ENCODE data around the gene ABHD11. TPM values are rescaled to one million over a fixed set of nuclear protein-coding genes. Genes with fewer than 3 reads are reported as not detected.

The ABHD11 gene
- total and polyA plus RNA-seq, 8 donors, result 12.5 to 36.3 (median 15.7) TPM

GRCh38 chr7:73698410-73698809, 40.2 kb downstream of the ABHD11 start:
- Histone ChIP-seq H3K27me3 (peaks cover 0 to 7% of the 10 kb centered on the region in 2 donors), H3K4me1 (no peaks in the 10 kb centered on the region), H3K27ac (no peak overlapping the region), H3K4me3 (no peak overlapping the region), H3K9me3 (no peaks in the 10 kb centered on the region), H3K36me3 (peaks cover 0 to 93% of the 10 kb centered on the region in 2 donors)
- ATAC-seq (no peak), DNase-seq (no peak)
- intact Hi-C loops (cut with DNase I), result no loop called here
- no peak for TF ChIP-seq CTCF (IDR thresholded peaks at IDR 0.05)

- Histone ChIP-seq H3K27ac (no peak overlapping the region), H3K27me3 (no peaks in the 10 kb centered on the region), H3K9me3 (no peaks in the 10 kb centered on the region), H3K4me3 (no peak overlapping the region), H3K36me3 (peaks cover 0 to 98% of the 10 kb centered on the region in 2 donors), H3K4me1 (no peaks in the 10 kb centered on the region)
- ATAC-seq, result no peak
- DNase-seq, result no peak
- TF ChIP-seq CTCF (IDR thresholded peaks at IDR 0.05), result no peak
- intact Hi-C loops (cut with DNase I), result no loop called here
Observed at GRCh38 chr7:73696372-73696771, 42.2 kb downstream of the ABHD11 start.

GRCh38 chr7:73690646-73691045, 48.0 kb downstream of the ABHD11 start:
- H3K27ac ChIP-seq, result no peak overlapping the region
- DNase-seq (peak in 1 of 4 donors; percentile 55), ATAC-seq (no peak)
- TF ChIP-seq CTCF (IDR thresholded peaks at IDR 0.05), result no peak
- H3K4me3 ChIP-seq, result no peak overlapping the region
- H3K4me1 ChIP-seq, result no peaks in the 10 kb centered on the region
- H3K27me3 ChIP-seq, result no peaks in the 10 kb centered on the region
- H3K36me3 ChIP-seq, result peaks cover 0 to 91% of the 10 kb centered on the region in 2 donors
- H3K9me3 ChIP-seq, result no peaks in the 10 kb centered on the region
- intact Hi-C loops (cut with DNase I), result no loop called here

- Histone ChIP-seq H3K9me3 (no peaks in the 10 kb centered on the region), H3K27ac (no peak overlapping the region), H3K4me1 (peaks cover 5 to 13% of the 10 kb centered on the region in 2 donors), H3K4me3 (no peak overlapping the region), H3K36me3 (peaks cover 0 to 67% of the 10 kb centered on the region in 2 donors), H3K27me3 (no peaks in the 10 kb centered on the region)
- intact Hi-C loops (cut with DNase I), result no loop called here
- no peak for TF ChIP-seq CTCF (IDR thresholded peaks at IDR 0.05)
- no peak for DNase-seq
- ATAC-seq, result no peak
Observed at GRCh38 chr7:73688288-73688687, 50.3 kb downstream of the ABHD11 start.

Small RNA genes within 50 kb of the gene (microRNA-seq; reads per million reads assigned to microRNA genes)
- 0 to 0.14 reads per million in 2 donors for gene MIR4284

Other genes with a start within 250 kb of the ABHD11 start
- gene BAZ1B, start 216.5 kb downstream of the ABHD11 start, total RNA-seq, result 10 to 100 TPM; 51.7 to 55.8 TPM
- 10 to 100 TPM; 69.6 to 84.8 (median 74.2) TPM for gene BAZ1B, start 216.5 kb downstream of the ABHD11 start, polyA plus RNA-seq (ENCODE audit: insufficient read length in 6 of 6)
- gene BCL7B, start 181.1 kb downstream of the ABHD11 start, total RNA-seq, result 10 to 100 TPM; 46.0 to 57.8 TPM
- 10 to 100 TPM; 27.9 to 37.5 (median 31.8) TPM for gene BCL7B, start 181.1 kb downstream of the ABHD11 start, polyA plus RNA-seq (ENCODE audit: insufficient read length in 6 of 6)
- gene TBL2, start 160.2 kb downstream of the ABHD11 start, total RNA-seq, result 10 to 100 TPM; 29.9 to 38.8 TPM
- gene TBL2, start 160.2 kb downstream of the ABHD11 start, polyA plus RNA-seq (ENCODE audit: insufficient read length in 6 of 6), result 10 to 100 TPM; 35.4 to 41.0 (median 39.8) TPM
- gene MLXIPL, start 114.3 kb downstream of the ABHD11 start, total RNA-seq, result 1 to 10 TPM; 1.4 to 6.2 TPM
- gene MLXIPL, start 114.3 kb downstream of the ABHD11 start, polyA plus RNA-seq (ENCODE audit: insufficient read length in 6 of 6), result 1 to 10 TPM in 5 of 6 donors, under 1 TPM in 1; 0.67 to 5.3 (median 2.5) TPM
- gene VPS37D, start 71.0 kb downstream of the ABHD11 start, total RNA-seq, result 1 to 10 TPM in 1 of 2 donors, under 1 TPM in 1; 0.89 to 2.0 TPM
- gene VPS37D, start 71.0 kb downstream of the ABHD11 start, polyA plus RNA-seq (ENCODE audit: insufficient read length in 6 of 6), result 10 to 100 TPM in 1 of 6 donors, 1 to 10 TPM in 5; 6.2 to 10.1 (median 8.3) TPM
- 10 to 100 TPM; 10.3 to 10.4 TPM for gene DNAJC30, start 55.3 kb downstream of the ABHD11 start, total RNA-seq
- 10 to 100 TPM in 2 of 6 donors, 1 to 10 TPM in 4; 7.2 to 10.4 (median 9.1) TPM for gene DNAJC30, start 55.3 kb downstream of the ABHD11 start, polyA plus RNA-seq (ENCODE audit: insufficient read length in 6 of 6)
- 10 to 100 TPM; 44.6 to 66.3 TPM for gene BUD23, start 55.2 kb downstream of the ABHD11 start, total RNA-seq
- gene BUD23, start 55.2 kb downstream of the ABHD11 start, polyA plus RNA-seq (ENCODE audit: insufficient read length in 6 of 6), result 10 to 100 TPM; 73.9 to 95.0 (median 80.2) TPM
- 1 to 10 TPM; 5.4 to 6.9 TPM for gene STX1A, start 19.1 kb downstream of the ABHD11 start, total RNA-seq
- gene STX1A, start 19.1 kb downstream of the ABHD11 start, polyA plus RNA-seq (ENCODE audit: insufficient read length in 6 of 6), result 10 to 100 TPM in 4 of 6 donors, 1 to 10 TPM in 2; 7.2 to 11.5 (median 10.2) TPM
- 10 to 100 TPM; 23.8 to 35.9 TPM for gene CLDN3, start 31.5 kb upstream of the ABHD11 start, total RNA-seq
- gene CLDN3, start 31.5 kb upstream of the ABHD11 start, polyA plus RNA-seq (ENCODE audit: insufficient read length in 6 of 6), result 10 to 100 TPM; 10.1 to 23.8 (median 17.0) TPM
- 100 to 1,000 TPM; 108 to 219 TPM for gene CLDN4, start 92.2 kb upstream of the ABHD11 start, total RNA-seq
- 10 to 100 TPM; 67.1 to 99.4 (median 86.7) TPM for gene CLDN4, start 92.2 kb upstream of the ABHD11 start, polyA plus RNA-seq (ENCODE audit: insufficient read length in 6 of 6)
- gene METTL27, start 103.7 kb upstream of the ABHD11 start, total RNA-seq, result 1 to 10 TPM; 1.5 to 2.6 TPM
- 1 to 10 TPM; 2.1 to 6.4 (median 4.6) TPM for gene METTL27, start 103.7 kb upstream of the ABHD11 start, polyA plus RNA-seq (ENCODE audit: insufficient read length in 6 of 6)
- not detected for gene TMEM270, start 122.4 kb upstream of the ABHD11 start, total RNA-seq
- gene TMEM270, start 122.4 kb upstream of the ABHD11 start, polyA plus RNA-seq (ENCODE audit: insufficient read length in 6 of 6), result not detected

Measured in left lung (tissue), 10 donors.